ENCODE measurements around the gene PSME3IP1.

GRCh38 chr16:57149391-57149790 lies 36.4 kb downstream of the PSME3IP1 start:
- TF ChIP-seq EZH2 (IDR thresholded peaks at IDR 0.05; ENCODE audit: low read length, unreplicated experiment): no peak
- no peak for TF ChIP-seq CTCF (conservative IDR thresholded peaks at IDR 0.05; ENCODE audit: low read depth, low read length)

Measured in PC-3 (cell line).